SK-N-SH treated with all-trans-retinoic acid at 6 μM for 48 hours (cell line): ENCODE measurements around the gene ARID4B.

Source experiments
- ATAC-seq: fragments of 200-7000 bp; cut with Tn5 transposase; 3 replicates; pipeline ENCODE4 v1.9.1; 2020; ENCODE audit warnings: mild to moderate bottlenecking, moderate library complexity
- ARNTL ChIP-seq: fragments of 450-650 bp; formaldehyde crosslinking; IDR thresholded peaks from 2 replicates; pipeline ENCODE4 v1.5.0; 2020; ENCODE audit warnings: low read depth, mild to moderate bottlenecking, moderate library complexity, borderline replicate concordance
- BACH2 ChIP-seq: fragments of 250-450 bp; sonication (Bioruptor Pico); IDR thresholded peaks from 2 replicates; pipeline ENCODE4 v1.9.0; 2021; ENCODE audit warnings: mild to moderate bottlenecking, borderline replicate concordance
- CREB5 ChIP-seq: fragments of 250-450 bp; sonication (Bioruptor Pico); IDR thresholded peaks from 2 replicates; pipeline ENCODE4 v1.5.1; 2020; ENCODE audit warnings: low read depth, mild to moderate bottlenecking, moderate library complexity
- CSRNP3 ChIP-seq: fragments of 250-450 bp; sonication (Bioruptor Pico); IDR thresholded peaks from 2 replicates; pipeline ENCODE4 v1.5.1; 2021; ENCODE audit warnings: mild to moderate bottlenecking, moderate library complexity
- GLIS3 ChIP-seq: fragments of 250-450 bp; sonication (Bioruptor Pico); IDR thresholded peaks from 2 replicates; pipeline ENCODE4 v1.5.0; 2020; ENCODE audit warnings: mild to moderate bottlenecking, moderate library complexity
- OSR1 ChIP-seq: fragments of 250-450 bp; sonication (Bioruptor Pico); IDR thresholded peaks from 2 replicates; pipeline ENCODE4 v1.8.0; 2022; ENCODE audit warnings: moderate library complexity, mild to moderate bottlenecking, inconsistent platforms
- RARB ChIP-seq: fragments of 250-450 bp; sonication (Bioruptor Pico); IDR thresholded peaks from 2 replicates; pipeline ENCODE4 v1.8.0; 2021; ENCODE audit warnings: mild to moderate bottlenecking, moderate library complexity
- SNAI2 ChIP-seq: fragments of 250-450 bp; sonication (Bioruptor Pico); IDR thresholded peaks from 2 replicates; pipeline ENCODE4 v1.5.0; 2020; ENCODE audit warnings: mild to moderate bottlenecking, moderate library complexity
- TCF4 ChIP-seq: fragments of 250-450 bp; sonication (Bioruptor Pico); IDR thresholded peaks from 2 replicates; pipeline ENCODE4 v1.8.0; 2021; ENCODE audit warnings: mild to moderate bottlenecking, moderate library complexity, borderline replicate concordance
- TOX ChIP-seq: fragments of 250-450 bp; sonication (Bioruptor Pico); IDR thresholded peaks from 2 replicates; pipeline ENCODE4 v1.8.0; 2021; ENCODE audit warnings: mild to moderate bottlenecking, moderate library complexity, borderline replicate concordance
- ZC3H10 ChIP-seq: fragments of 250-450 bp; sonication (Bioruptor Pico); IDR thresholded peaks from 2 replicates; pipeline ENCODE4 v1.5.1; 2021; ENCODE audit warnings: mild to moderate bottlenecking, moderate library complexity
- ZFP3 ChIP-seq: fragments of 250-450 bp; sonication (Bioruptor Pico); IDR thresholded peaks from 2 replicates; pipeline ENCODE4 v1.5.0; 2020; ENCODE audit warnings: mild to moderate bottlenecking, moderate library complexity
- ZFP30 ChIP-seq: fragments of 450-650 bp; formaldehyde crosslinking; IDR thresholded peaks from 2 replicates; pipeline ENCODE4 v1.5.0; 2022; ENCODE audit warnings: mild to moderate bottlenecking, moderate library complexity
- ZNF565 ChIP-seq: fragments of 450-650 bp; formaldehyde crosslinking; conservative IDR thresholded peaks from 2 replicates; pipeline ENCODE4 v1.5.0; 2020; ENCODE audit warnings: low read depth, mild to moderate bottlenecking, moderate library complexity
- ZNF70 ChIP-seq: fragments of 450-650 bp; formaldehyde crosslinking; IDR thresholded peaks from 2 replicates; pipeline ENCODE4 v1.5.0; 2020; ENCODE audit warnings: mild to moderate bottlenecking, moderate library complexity
- ZNF8 ChIP-seq: fragments of 450-650 bp; formaldehyde crosslinking; IDR thresholded peaks from 2 replicates; pipeline ENCODE4 v1.5.0; 2020; ENCODE audit warnings: mild to moderate bottlenecking, moderate library complexity
- TF ChIP-seq, protein P1 (sequence below): fragments of 250-450 bp; sonication (Bioruptor Pico); IDR thresholded peaks from 2 replicates; pipeline ENCODE4 v1.5.0; 2020; ENCODE audit warnings: mild to moderate bottlenecking, moderate library complexity
- TF ChIP-seq, protein P2 (sequence below): fragments of 250-450 bp; sonication (Bioruptor Pico); IDR thresholded peaks from 2 replicates; pipeline ENCODE4 v1.8.0; 2021; ENCODE audit warnings: low read depth, mild to moderate bottlenecking, moderate library complexity, borderline replicate concordance
- TF ChIP-seq, protein P3 (sequence below): fragments of 250-450 bp; sonication (Bioruptor Pico); IDR thresholded peaks from 2 replicates; pipeline ENCODE4 v1.8.0; 2020; ENCODE audit warnings: mild to moderate bottlenecking, moderate library complexity, borderline replicate concordance

ARID4B gene

GRCh38 chr1:235133086-235133485 lies 194.9 kb downstream of the ARID4B start (continued):
- no peak for TF ChIP-seq CREB5 (CRISPR knock-in tag)
- no peak for TF ChIP-seq BACH2 (CRISPR knock-in tag)
- TF ChIP-seq ZFP3 (CRISPR knock-in tag) = no peak
- no peak for TF ChIP-seq TCF4 (CRISPR knock-in tag)
- no peak for TF ChIP-seq ZC3H10 (CRISPR knock-in tag)
- no peak for TF ChIP-seq ZNF565 (CRISPR knock-in tag)

DNA sequence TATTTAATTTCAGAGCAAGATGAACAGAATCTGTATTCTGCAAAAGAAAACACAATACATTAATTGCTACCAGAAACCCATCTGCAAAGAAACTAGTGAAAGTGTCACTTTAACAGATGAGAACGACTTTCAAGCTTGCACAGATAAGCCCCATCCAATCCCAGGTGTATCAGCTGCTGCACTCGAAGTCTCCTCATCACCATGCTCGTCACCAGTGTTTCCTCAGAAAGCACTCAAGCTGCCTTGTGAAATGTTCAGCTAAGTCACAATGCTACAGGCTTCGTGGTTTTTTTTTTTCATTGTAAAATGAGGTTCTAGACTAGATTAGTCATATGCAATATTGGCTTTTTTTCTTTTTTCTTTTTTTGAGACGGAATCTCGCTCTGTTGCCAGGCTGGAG lies 196.0 kb downstream of the ARID4B start:
- TF ChIP-seq, protein P1, sequence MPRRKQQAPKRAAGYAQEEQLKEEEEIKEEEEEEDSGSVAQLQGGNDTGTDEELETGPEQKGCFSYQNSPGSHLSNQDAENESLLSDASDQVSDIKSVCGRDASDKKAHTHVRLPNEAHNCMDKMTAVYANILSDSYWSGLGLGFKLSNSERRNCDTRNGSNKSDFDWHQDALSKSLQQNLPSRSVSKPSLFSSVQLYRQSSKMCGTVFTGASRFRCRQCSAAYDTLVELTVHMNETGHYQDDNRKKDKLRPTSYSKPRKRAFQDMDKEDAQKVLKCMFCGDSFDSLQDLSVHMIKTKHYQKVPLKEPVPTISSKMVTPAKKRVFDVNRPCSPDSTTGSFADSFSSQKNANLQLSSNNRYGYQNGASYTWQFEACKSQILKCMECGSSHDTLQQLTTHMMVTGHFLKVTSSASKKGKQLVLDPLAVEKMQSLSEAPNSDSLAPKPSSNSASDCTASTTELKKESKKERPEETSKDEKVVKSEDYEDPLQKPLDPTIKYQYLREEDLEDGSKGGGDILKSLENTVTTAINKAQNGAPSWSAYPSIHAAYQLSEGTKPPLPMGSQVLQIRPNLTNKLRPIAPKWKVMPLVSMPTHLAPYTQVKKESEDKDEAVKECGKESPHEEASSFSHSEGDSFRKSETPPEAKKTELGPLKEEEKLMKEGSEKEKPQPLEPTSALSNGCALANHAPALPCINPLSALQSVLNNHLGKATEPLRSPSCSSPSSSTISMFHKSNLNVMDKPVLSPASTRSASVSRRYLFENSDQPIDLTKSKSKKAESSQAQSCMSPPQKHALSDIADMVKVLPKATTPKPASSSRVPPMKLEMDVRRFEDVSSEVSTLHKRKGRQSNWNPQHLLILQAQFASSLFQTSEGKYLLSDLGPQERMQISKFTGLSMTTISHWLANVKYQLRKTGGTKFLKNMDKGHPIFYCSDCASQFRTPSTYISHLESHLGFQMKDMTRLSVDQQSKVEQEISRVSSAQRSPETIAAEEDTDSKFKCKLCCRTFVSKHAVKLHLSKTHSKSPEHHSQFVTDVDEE (CRISPR knock-in tag) = no peak
- TF ChIP-seq GLIS3 (CRISPR knock-in tag) = no peak
- ATAC-seq = no peak

DNA sequence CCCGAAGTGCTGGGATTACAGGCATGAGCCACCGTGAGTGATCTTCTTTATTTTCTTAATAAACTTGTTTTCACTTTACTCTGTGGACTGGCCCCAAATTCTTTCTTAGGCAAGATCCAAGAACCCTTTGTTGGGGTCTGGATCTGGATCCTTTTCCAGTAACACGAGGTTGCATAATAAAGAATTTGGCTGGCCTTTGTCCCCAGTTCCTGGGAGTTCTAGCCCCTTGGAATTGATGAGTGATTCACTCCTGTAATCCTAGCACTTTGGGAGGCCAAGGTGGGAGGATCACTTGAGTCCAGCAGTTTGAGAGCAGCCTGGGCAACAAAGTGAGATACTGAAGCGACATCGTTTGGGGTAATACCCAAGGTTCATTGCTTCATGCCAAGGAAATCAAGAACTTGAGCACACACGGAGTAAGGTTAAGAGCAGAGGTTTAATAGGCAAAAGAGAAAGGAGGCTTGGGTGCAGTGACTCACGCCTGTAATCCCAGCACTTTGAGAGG lies 197.2 kb downstream of the ARID4B start:
- ATAC-seq = no peak
- TF ChIP-seq ZNF565 (CRISPR knock-in tag) (no peak), TCF4 (CRISPR knock-in tag) (no peak)
- TF ChIP-seq, protein P2, sequence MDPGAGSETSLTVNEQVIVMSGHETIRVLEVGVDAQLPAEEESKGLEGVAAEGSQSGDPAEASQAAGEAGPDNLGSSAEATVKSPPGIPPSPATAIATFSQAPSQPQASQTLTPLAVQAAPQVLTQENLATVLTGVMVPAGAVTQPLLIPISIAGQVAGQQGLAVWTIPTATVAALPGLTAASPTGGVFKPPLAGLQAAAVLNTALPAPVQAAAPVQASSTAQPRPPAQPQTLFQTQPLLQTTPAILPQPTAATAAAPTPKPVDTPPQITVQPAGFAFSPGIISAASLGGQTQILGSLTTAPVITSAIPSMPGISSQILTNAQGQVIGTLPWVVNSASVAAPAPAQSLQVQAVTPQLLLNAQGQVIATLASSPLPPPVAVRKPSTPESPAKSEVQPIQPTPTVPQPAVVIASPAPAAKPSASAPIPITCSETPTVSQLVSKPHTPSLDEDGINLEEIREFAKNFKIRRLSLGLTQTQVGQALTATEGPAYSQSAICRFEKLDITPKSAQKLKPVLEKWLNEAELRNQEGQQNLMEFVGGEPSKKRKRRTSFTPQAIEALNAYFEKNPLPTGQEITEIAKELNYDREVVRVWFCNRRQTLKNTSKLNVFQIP (CRISPR knock-in tag) = no peak

DNA sequence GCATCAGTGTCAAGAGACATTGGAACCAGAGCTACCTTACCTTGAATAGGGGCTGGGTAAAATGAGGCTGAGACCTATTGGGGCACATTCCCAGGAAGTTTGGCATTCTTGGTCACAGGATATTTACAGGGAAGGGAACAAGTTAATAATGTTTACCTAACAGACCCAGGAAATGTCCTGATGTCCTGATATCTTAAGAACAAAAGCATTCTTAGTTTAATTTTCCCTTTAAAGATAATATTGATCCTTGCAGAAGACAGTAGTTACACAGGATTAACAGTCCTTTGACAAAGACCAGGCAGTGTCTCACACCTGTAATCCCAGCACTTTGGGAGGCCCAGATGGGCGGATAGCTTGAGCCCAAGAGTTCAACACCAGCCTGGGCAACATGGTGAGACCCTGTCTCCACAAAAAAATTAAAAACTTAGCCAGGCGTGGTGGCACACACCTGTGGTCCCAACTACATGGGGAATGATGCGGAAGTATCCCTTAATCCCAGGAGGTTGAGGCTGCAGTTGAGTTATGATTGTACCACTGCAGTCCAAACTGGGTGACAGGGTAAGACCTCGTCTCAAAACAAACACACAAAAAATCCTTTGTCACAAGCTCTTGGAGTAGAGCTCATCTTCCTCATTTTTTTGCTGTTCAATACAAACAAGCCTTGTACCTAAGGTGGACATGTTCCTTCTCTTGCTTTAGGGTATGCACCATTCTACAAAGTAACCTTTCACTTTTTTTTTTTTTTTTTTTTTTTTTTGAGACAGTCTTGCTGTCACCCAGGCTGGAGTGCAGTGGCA lies 198.0 kb downstream of the ARID4B start:
- TF ChIP-seq ZNF70 (no peak), CSRNP3 (no peak), CREB5 (CRISPR knock-in tag) (no peak), TOX (CRISPR knock-in tag) (no peak), ZNF565 (CRISPR knock-in tag) (no peak), ZFP30 (CRISPR knock-in tag) (no peak), GLIS3 (CRISPR knock-in tag) (no peak), BACH2 (CRISPR knock-in tag) (no peak), ARNTL (CRISPR knock-in tag) (no peak), TCF4 (CRISPR knock-in tag) (no peak), OSR1 (no peak), ZC3H10 (CRISPR knock-in tag) (no peak), ZNF8 (CRISPR knock-in tag) (no peak), RARB (CRISPR knock-in tag) (no peak), SNAI2 (CRISPR knock-in tag) (no peak), ZFP3 (CRISPR knock-in tag) (no peak)
- TF ChIP-seq, protein P1 (CRISPR knock-in tag) = no peak
- TF ChIP-seq, protein P3, sequence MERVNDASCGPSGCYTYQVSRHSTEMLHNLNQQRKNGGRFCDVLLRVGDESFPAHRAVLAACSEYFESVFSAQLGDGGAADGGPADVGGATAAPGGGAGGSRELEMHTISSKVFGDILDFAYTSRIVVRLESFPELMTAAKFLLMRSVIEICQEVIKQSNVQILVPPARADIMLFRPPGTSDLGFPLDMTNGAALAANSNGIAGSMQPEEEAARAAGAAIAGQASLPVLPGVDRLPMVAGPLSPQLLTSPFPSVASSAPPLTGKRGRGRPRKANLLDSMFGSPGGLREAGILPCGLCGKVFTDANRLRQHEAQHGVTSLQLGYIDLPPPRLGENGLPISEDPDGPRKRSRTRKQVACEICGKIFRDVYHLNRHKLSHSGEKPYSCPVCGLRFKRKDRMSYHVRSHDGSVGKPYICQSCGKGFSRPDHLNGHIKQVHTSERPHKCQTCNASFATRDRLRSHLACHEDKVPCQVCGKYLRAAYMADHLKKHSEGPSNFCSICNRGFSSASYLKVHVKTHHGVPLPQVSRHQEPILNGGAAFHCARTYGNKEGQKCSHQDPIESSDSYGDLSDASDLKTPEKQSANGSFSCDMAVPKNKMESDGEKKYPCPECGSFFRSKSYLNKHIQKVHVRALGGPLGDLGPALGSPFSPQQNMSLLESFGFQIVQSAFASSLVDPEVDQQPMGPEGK = no peak
- no peak for ATAC-seq
